Esophagus muscularis mucosa (tissue), 3 donors: ENCODE results near the gene CALHM2.

ENCODE experiments used
- CTCF ChIP-seq, 3 experiments: fragments of 200-600 bp in 2 of 3; fragments of 450-650 bp in 1 of 3; sonication (generic) in 2 of 3; IDR thresholded peaks; one replicate each; pipeline ENCODE4 v1.5.1; 2017 to 2019; ENCODE audit warnings: antibody characterized with exemption in 3 of 3, mild to moderate bottlenecking in 2 of 3, moderate library complexity in 1 of 3
- POLR2A ChIP-seq: fragments of 450-650 bp; IDR thresholded peaks from one replicate; pipeline ENCODE4 v1.6.1; 2017; ENCODE audit warnings: antibody characterized with exemption, moderate library complexity, mild to moderate bottlenecking, low read depth

GRCh38 chr10:103459615-103460014 is 7.4 kb upstream of the CALHM2 start:
- TF ChIP-seq POLR2A (no peak), CTCF (IDR thresholded peaks at IDR 0.05) (no peak)
